Endothelial cell of umbilical vein (primary cell): Measurements from ENCODE around the gene PDK2.

Experiments
- EZH2 ChIP-seq: IDR thresholded peaks from 2 replicates; pipeline ENCODE4 v1.6.1; 2012; ENCODE audit warnings: borderline replicate concordance, low read depth, mild to moderate bottlenecking, moderate library complexity, low read length, inconsistent platforms; ENCODE audit not compliant: severe bottlenecking
- JUN ChIP-seq: IDR thresholded peaks from 2 replicates; pipeline ENCODE4 v1.6.1; 2011; ENCODE audit warnings: borderline replicate concordance, low read depth; ENCODE audit not compliant: insufficient read length, insufficient read depth
- POLR2A ChIP-seq: IDR thresholded peaks from 2 replicates; pipeline ENCODE4 v1.6.1; 2012; ENCODE audit warnings: low read depth, mild to moderate bottlenecking, control low read depth, low read length
- POLR2AphosphoS5 ChIP-seq: IDR thresholded peaks from 2 replicates; pipeline ENCODE4 v1.6.1; 2012; ENCODE audit warnings: low read depth, mild to moderate bottlenecking, control low read depth, low read length, moderate library complexity; ENCODE audit not compliant: insufficient read depth
- TF ChIP-seq, protein P1 (sequence below), 2 donors: IDR thresholded peaks; 1 replicate in 1 of 2; 2 replicates in 1 of 2; pipeline ENCODE4 v1.5.1; 2011; ENCODE audit warnings: low read length in 2 of 2, mild to moderate bottlenecking in 2 of 2, moderate library complexity in 2 of 2, control low read depth in 1 of 2, inconsistent platforms in 1 of 2, low read depth in 1 of 2; ENCODE audit not compliant: insufficient read depth in 1 of 2; ENCODE audit errors: extremely low read depth in 1 of 2
- TF ChIP-seq, protein P2 (sequence below): IDR thresholded peaks from 2 replicates; pipeline ENCODE4 v1.6.1; 2011; ENCODE audit not compliant: insufficient read depth, insufficient read length

DNA sequence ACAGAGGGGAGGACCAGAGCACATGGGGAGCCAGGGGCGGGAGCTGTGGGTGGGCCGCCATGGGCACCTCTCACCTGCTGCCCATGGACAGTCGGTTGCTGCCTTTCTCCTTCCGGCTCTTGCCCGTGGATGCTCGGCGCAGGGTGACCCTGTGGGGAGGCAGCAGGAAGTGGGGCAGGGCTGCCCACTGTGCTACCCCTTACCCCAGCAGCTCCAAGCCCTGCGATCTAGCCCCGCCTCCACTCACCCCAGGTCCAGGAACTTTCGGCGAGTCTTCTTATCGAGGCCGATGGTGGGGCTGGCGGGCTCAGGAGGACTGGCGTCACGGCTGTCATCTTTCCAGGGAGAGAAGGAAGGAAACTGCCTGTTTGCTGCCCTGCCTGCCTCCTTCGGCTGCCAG, 20.6 kb downstream of the PDK2 start:
- TF ChIP-seq POLR2A (no peak), JUN (no peak), POLR2AphosphoS5 (no peak), EZH2 (no peak)
- TF ChIP-seq, protein P1, sequence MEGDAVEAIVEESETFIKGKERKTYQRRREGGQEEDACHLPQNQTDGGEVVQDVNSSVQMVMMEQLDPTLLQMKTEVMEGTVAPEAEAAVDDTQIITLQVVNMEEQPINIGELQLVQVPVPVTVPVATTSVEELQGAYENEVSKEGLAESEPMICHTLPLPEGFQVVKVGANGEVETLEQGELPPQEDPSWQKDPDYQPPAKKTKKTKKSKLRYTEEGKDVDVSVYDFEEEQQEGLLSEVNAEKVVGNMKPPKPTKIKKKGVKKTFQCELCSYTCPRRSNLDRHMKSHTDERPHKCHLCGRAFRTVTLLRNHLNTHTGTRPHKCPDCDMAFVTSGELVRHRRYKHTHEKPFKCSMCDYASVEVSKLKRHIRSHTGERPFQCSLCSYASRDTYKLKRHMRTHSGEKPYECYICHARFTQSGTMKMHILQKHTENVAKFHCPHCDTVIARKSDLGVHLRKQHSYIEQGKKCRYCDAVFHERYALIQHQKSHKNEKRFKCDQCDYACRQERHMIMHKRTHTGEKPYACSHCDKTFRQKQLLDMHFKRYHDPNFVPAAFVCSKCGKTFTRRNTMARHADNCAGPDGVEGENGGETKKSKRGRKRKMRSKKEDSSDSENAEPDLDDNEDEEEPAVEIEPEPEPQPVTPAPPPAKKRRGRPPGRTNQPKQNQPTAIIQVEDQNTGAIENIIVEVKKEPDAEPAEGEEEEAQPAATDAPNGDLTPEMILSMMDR (IDR thresholded peaks at IDR 0.05; ENCODE audit: extremely low read depth in 1 of 2, insufficient read depth in 1 of 2, low read depth in 1 of 2, low read length in 2 of 2): no peak
- TF ChIP-seq, protein P2, sequence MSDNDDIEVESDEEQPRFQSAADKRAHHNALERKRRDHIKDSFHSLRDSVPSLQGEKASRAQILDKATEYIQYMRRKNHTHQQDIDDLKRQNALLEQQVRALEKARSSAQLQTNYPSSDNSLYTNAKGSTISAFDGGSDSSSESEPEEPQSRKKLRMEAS: no peak
